NCI-H2107 treated with DMSO at 0.1 percent for 48 hours (cell line): ENCODE data around the gene TBR1.

Source experiments
- DNase-seq: peaks from one replicate; lab custom pipeline; 2025; ENCODE audit not compliant: unreplicated experiment; lab: John Stamatoyannopoulos, UW

TBR1 gene

GRCh38 chr2:161426922-161427663 is 11.0 kb downstream of the TBR1 start:
- no peak for DNase-seq

- no peak for DNase-seq
Measured at GRCh38 chr2:161427664-161428587, 11.8 kb downstream of the TBR1 start.

GRCh38 chr2:161430386-161430785 is 14.3 kb downstream of the TBR1 start:
- no peak for DNase-seq

- no peak for DNase-seq
Measured at GRCh38 chr2:161432107-161432506, 16.0 kb downstream of the TBR1 start.

GRCh38 chr2:161434118-161434517 is 18.0 kb downstream of the TBR1 start:
- DNase-seq, result no peak

- DNase-seq, result no peak
Measured at GRCh38 chr2:161436411-161436810, 20.3 kb downstream of the TBR1 start.

- no peak for DNase-seq
Measured at GRCh38 chr2:161438598-161438997, 22.5 kb downstream of the TBR1 start.

GRCh38 chr2:161445097-161445496 is 29.0 kb downstream of the TBR1 start:
- no peak for DNase-seq

GRCh38 chr2:161448431-161448830 is 32.3 kb downstream of the TBR1 start:
- DNase-seq, result no peak

GRCh38 chr2:161471631-161472030 is 55.5 kb downstream of the TBR1 start:
- no peak for DNase-seq

GRCh38 chr2:161474920-161475319 is 58.8 kb downstream of the TBR1 start:
- DNase-seq, result no peak
